GM19043 (cell line): ENCODE data around the gene FGF5.

Experiments used
- ATAC-seq: cut with Tn5 transposase; IDR thresholded peaks from one replicate; pipeline ENCODE4 v1.9.1; 2021; ENCODE audit warnings: low read depth; ENCODE audit not compliant: unreplicated experiment

The FGF5 gene

GRCh38 chr4:80333121-80333520, 66.7 kb downstream of the FGF5 start:
- no peak for ATAC-seq

GRCh38 chr4:80334568-80334967, 68.1 kb downstream of the FGF5 start:
- no peak for ATAC-seq

GRCh38 chr4:80335226-80335553, 68.7 kb downstream of the FGF5 start:
- ATAC-seq = no peak

GRCh38 chr4:80335554-80336358, 69.3 kb downstream of the FGF5 start, which contains the start of gene CFAP299:
TSS of gene CFAP299 (plus strand) at chr4:80335730.
- peak; percentile 98 for ATAC-seq

- no peak for ATAC-seq
These were observed 70.1 kb downstream of the FGF5 start for GRCh38 chr4:80336582-80336981.

- no peak for ATAC-seq
These were observed 73.6 kb downstream of the FGF5 start for GRCh38 chr4:80340036-80340435.
